Stimulated activated naive CD8-positive, alpha-beta T cell treated with anti-CD3 and anti-CD28 coated beads, Interleukin-15, Interleukin-2, amounts not matched to agents 100 ng/mL and 50 ng/mL, for 24 hours (primary cell): ENCODE data around the gene REG4.

ENCODE experiments used
- H3K27ac Mint-ChIP-seq: one replicate; pipeline ENCODE4 v1.8.0; 2021; ENCODE audit warnings: mild to moderate bottlenecking, mixed read lengths
- H3K27me3 Mint-ChIP-seq: one replicate; pipeline ENCODE4 v1.8.0; 2021; ENCODE audit warnings: mixed read lengths
- H3K36me3 Mint-ChIP-seq: one replicate; pipeline ENCODE4 v1.8.0; 2021; ENCODE audit warnings: low read depth, mixed read lengths
- H3K4me1 Mint-ChIP-seq: one replicate; pipeline ENCODE4 v1.8.0; 2021; ENCODE audit warnings: low read depth, mixed read lengths
- H3K4me3 Mint-ChIP-seq: one replicate; pipeline ENCODE4 v1.8.0; 2021; ENCODE audit warnings: mild to moderate bottlenecking, mixed read lengths
- H3K9me3 Mint-ChIP-seq: one replicate; pipeline ENCODE4 v1.8.0; 2021; ENCODE audit warnings: mixed read lengths

The REG4 gene

DNA sequence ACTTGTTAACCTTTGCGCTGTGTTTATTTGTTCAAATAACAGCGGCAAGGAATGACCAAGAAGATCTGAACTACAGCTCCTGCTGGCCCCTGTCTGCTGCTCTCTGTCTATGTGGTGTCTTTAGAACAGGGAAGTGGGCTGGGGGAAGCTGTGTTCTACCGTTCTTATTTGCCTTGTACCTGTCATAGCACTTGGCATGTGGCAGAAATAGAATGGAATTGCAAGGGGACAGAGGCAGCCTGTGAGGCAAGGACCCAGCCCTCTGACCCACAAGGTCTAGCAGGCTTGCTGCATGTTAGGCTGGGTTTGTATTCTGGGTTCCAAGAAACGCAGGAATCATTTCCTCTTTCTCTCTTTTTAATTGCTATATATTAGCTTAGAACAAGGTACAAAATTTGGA lies 63.2 kb downstream of the REG4 start:
- Mint-ChIP-seq H3K9me3 (no peaks in the 10 kb centered on the region), H3K27me3 (peaks cover 6% of the 10 kb centered on the region), H3K4me3 (no peak overlapping the region), H3K4me1 (peaks cover 26% of the 10 kb centered on the region), H3K36me3 (peaks cover 11% of the 10 kb centered on the region), H3K27ac (no peak overlapping the region)

DNA sequence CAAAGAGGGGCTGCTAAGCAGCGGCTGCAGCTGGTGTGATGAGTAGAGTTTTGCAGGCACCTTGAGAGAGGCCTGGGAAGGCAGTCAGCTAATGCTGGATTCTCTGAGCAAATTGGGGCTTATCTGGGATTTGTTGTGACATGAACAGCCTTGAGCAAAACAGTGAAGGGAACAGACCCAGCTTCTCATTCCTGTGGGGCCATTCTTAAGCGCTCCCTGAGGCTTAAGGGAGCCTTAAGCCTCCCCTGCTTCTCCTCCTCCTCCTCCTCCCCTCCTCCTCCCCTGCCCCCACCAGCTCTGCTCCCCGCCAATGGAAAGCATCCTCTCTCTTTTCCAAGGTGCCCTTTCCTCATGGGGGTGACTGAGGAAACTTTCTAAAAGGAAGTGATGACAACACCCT lies 63.8 kb downstream of the REG4 start:
- no peak overlapping the region for H3K4me3 Mint-ChIP-seq
- H3K27ac Mint-ChIP-seq = no peak overlapping the region
- H3K36me3 Mint-ChIP-seq = peaks cover 14% of the 10 kb centered on the region
- H3K4me1 Mint-ChIP-seq = peaks cover 26% of the 10 kb centered on the region
- no peaks in the 10 kb centered on the region for H3K9me3 Mint-ChIP-seq
- peaks cover 6% of the 10 kb centered on the region for H3K27me3 Mint-ChIP-seq

DNA sequence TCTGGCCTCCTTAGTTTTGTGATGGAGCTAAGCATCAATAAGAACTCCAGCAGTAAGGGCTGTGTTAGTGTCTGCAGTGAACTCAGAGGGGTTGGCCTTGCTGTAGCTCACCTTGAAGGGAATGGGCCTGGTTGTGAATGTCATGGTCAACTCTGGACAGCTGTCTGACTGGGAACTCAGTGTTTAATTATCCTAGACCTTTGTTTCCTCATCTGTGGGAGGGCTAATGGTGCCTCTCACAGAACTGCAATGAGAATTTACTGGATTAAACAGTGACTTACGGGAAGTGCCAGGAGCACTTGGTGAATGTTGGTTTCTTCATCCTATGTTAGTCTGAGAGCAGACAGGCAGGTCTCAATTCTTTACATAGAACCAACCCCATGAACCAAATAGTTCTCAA lies 66.2 kb downstream of the REG4 start:
- H3K27me3 Mint-ChIP-seq = no peaks in the 10 kb centered on the region
- peaks cover 27% of the 10 kb centered on the region for H3K36me3 Mint-ChIP-seq

DNA sequence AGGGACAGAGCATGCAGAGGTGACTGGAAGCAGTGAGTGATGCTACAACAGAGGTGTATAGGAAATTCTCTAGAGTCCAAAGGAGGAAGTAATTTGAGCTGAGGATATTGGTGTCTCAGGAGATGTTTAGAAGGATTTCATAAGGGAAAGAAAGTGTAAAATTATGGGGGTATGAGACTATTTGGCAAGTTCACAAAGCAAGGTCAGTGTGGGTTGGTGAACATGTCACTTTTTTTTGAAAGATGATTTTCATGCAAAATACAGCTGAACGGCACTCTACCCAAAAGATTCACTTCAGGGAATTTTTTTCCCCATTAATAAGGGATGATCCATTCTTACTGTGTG lies 66.7 kb downstream of the REG4 start:
- no peaks in the 10 kb centered on the region for H3K9me3 Mint-ChIP-seq

More for the DNA sequence above, 66.2 kb downstream of the REG4 start:
- H3K27ac Mint-ChIP-seq = no peak overlapping the region
- H3K4me3 Mint-ChIP-seq = no peak overlapping the region
- peaks cover 26% of the 10 kb centered on the region for H3K4me1 Mint-ChIP-seq
- no peaks in the 10 kb centered on the region for H3K9me3 Mint-ChIP-seq

More for the DNA sequence above, 66.7 kb downstream of the REG4 start:
- peaks cover 26% of the 10 kb centered on the region for H3K4me1 Mint-ChIP-seq
- H3K27me3 Mint-ChIP-seq = no peaks in the 10 kb centered on the region
- no peak overlapping the region for H3K27ac Mint-ChIP-seq
- peaks cover 27% of the 10 kb centered on the region for H3K36me3 Mint-ChIP-seq
- H3K4me3 Mint-ChIP-seq = no peak overlapping the region
